Testis (tissue), 3 donors: ENCODE data around the gene SLC7A7. TPM values are rescaled to one million over a fixed set of nuclear protein-coding genes. Genes with fewer than 3 reads are reported as not detected.
"Not testable (repeated sequence)": the region's sequence is repeated elsewhere in the genome, so short reads cannot be mapped to it uniquely, and the experiment has no call there.

Experiments used
- DNase-seq: peaks from one replicate; pipeline ENCODE4 v3.0.0-alpha.2; 2019
- H3K27ac ChIP-seq, 2 donors: fragments of 200-600 bp; sonication (generic); one replicate each; pipeline ENCODE4 v1.5.1; 2019
- H3K27me3 ChIP-seq: fragments of 200-600 bp; sonication (generic); one replicate; pipeline ENCODE4 v1.5.1; 2019
- H3K36me3 ChIP-seq: fragments of 200-600 bp; sonication (generic); one replicate; pipeline ENCODE4 v1.5.1; 2017; ENCODE audit warnings: low read depth; ENCODE audit errors: missing control alignments
- H3K4me1 ChIP-seq: fragments of 200-600 bp; sonication (generic); one replicate; pipeline ENCODE4 v1.5.1; 2019
- H3K4me3 ChIP-seq, 2 donors: fragments of 200-600 bp; sonication (generic); one replicate each; pipeline ENCODE4 v1.5.1; 2017 to 2019
- H3K9me3 ChIP-seq: fragments of 200-600 bp; sonication (generic); one replicate; pipeline ENCODE4 v1.5.1; 2017
- POLR2A ChIP-seq: fragments of 450-650 bp; IDR thresholded peaks from one replicate; pipeline ENCODE4 v1.6.1; 2017; ENCODE audit warnings: antibody characterized with exemption, mild to moderate bottlenecking, moderate library complexity
- WGBS, 2 donors: methylation state at CpG; one replicate each; pipeline ENCODE4 v1.1.5; 2018; 5-methylcytosine and 5-hydroxymethylcytosine counted together
- intact Hi-C: fragments of 100-400 bp; cut with DNase I; formaldehyde crosslinking; loops from one replicate; pipeline ENCODE4 v1.15.1; 2023; ENCODE audit warnings: low total_unique reads
- polyA plus RNA-seq: library from polyadenylated mRNA; stranded (reverse); fragments of 350-450 nt; fragmentation: Illumina TruSeq; extraction: RNeasy Lipid Tissue Mini Kit (QIAGEN cat#74804); gene quantifications from one replicate; pipeline ENCODE4 v1.2.3, GENCODE V29; 2014; ENCODE audit warnings: low read depth, low replicate concordance; ENCODE audit not compliant: insufficient read depth
- total RNA-seq, 2 donors: library from RNA; depleted of rRNA; stranded (reverse); fragments of >200 nt; gene quantifications; one replicate each; pipeline ENCODE4 v1.2.3, GENCODE V29; 2016
- TF ChIP-seq, protein P1 (sequence below), 3 experiments: fragments of 450-650 bp in 2 of 3; fragments of 200-600 bp in 1 of 3; sonication (generic) in 1 of 3; IDR thresholded peaks; one replicate each; pipeline ENCODE4 v1.5.1; 2016 to 2019; ENCODE audit warnings: antibody characterized with exemption in 3 of 3, mild to moderate bottlenecking in 2 of 3, moderate library complexity in 1 of 3

SLC7A7 gene
- total and polyA plus RNA-seq, 3 donors from 2014 or later: 22.2 to 77.1 (median 34.7) TPM

DNA sequence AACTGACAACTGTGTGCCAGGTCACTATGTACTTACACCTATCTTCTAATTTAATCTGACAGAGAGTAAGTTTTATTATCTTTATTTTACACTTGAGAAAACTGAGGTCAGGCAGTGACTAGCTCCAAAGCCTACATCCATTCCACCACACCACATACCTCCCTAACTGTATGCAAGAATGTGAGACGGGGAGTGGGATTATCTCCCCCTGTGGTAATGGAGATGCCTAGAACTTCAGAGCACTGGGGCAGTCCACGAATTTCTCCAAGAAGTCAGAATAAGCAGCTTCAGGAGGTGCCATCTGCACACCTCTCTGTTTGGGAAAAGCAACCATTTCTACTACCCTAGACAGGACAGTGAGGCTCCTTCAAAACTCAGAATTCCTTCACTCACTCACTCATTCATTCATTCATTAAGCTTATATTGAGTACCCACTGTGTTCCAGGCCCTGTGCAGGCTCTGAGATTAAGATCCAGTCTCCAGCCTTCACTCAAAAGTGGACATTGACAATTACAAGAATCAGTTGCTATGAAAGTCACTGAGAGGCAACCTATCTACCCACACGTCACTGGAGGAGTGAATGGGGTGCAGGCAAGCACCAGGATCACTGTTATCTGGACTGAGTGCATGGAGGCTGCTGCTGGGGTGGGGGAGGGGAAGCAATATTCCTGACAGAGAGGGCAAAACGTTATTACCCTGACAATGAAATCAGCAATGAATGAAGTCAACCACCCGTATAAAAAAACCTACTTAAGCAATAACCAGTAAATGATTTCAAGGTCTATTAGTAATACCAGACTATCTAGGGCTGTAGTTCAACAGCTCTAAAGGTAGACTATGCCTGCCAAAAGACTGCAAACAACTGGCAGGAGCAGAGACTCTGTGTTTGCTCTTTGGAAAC is 18.0 kb downstream of the SLC7A7 start:
- no peaks in the 10 kb centered on the region for H3K27me3 ChIP-seq
- H3K27ac ChIP-seq: no peak overlapping the region
- H3K9me3 ChIP-seq: no peaks in the 10 kb centered on the region
- intact Hi-C loops: no loop called here
- no peak for DNase-seq
- WGBS, 2 donors: 46 to 56% methylated on average over 5 of the region's 5 CpGs
- no peaks in the 10 kb centered on the region for H3K36me3 ChIP-seq
- TF ChIP-seq POLR2A: no peak
- TF ChIP-seq, protein P1, sequence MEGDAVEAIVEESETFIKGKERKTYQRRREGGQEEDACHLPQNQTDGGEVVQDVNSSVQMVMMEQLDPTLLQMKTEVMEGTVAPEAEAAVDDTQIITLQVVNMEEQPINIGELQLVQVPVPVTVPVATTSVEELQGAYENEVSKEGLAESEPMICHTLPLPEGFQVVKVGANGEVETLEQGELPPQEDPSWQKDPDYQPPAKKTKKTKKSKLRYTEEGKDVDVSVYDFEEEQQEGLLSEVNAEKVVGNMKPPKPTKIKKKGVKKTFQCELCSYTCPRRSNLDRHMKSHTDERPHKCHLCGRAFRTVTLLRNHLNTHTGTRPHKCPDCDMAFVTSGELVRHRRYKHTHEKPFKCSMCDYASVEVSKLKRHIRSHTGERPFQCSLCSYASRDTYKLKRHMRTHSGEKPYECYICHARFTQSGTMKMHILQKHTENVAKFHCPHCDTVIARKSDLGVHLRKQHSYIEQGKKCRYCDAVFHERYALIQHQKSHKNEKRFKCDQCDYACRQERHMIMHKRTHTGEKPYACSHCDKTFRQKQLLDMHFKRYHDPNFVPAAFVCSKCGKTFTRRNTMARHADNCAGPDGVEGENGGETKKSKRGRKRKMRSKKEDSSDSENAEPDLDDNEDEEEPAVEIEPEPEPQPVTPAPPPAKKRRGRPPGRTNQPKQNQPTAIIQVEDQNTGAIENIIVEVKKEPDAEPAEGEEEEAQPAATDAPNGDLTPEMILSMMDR (IDR thresholded peaks at IDR 0.05): no peak
- H3K4me3 ChIP-seq: no peak overlapping the region
- H3K4me1 ChIP-seq: no peaks in the 10 kb centered on the region

DNA sequence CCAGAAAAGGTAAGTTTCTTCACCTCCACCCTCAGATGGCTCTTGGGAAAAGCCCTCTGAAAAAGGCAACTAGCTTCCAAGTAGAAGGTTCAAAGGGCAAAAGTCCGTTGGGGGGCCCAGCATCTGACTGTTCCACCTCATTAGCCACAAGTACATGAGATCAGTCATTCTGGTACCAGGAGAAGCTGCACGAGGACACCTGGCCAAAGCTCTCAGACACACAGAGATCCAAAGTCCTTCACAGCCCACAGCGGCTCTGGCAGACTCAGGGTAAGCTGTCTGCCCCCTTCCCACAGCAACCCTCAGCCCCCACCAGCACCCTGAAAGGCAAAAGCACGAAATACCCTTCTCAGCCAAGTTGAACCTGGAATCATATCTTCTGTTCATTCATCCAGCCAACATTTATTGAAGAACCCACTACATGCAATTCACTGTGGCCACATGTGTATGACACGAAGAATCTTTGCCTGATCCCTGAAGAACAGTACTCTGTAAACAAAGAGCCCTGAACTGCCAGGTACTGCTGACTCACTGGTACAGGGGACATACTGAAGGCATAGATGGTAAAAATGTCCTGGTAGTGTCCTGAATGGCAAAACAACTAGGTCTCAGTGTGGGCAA is 19.0 kb downstream of the SLC7A7 start:
- no peaks in the 10 kb centered on the region for H3K36me3 ChIP-seq
- WGBS, 2 donors: 66 to 74% methylated on average over 5 of the region's 5 CpGs
- DNase-seq: no peak
- intact Hi-C loops: no loop called here
- no peak overlapping the region for H3K27ac ChIP-seq
- H3K4me1 ChIP-seq: no peaks in the 10 kb centered on the region
- no peaks in the 10 kb centered on the region for H3K27me3 ChIP-seq
- H3K9me3 ChIP-seq: no peaks in the 10 kb centered on the region
- H3K4me3 ChIP-seq: no peak overlapping the region
- TF ChIP-seq, protein P1 (IDR thresholded peaks at IDR 0.05): no peak
- no peak for TF ChIP-seq POLR2A

DNA sequence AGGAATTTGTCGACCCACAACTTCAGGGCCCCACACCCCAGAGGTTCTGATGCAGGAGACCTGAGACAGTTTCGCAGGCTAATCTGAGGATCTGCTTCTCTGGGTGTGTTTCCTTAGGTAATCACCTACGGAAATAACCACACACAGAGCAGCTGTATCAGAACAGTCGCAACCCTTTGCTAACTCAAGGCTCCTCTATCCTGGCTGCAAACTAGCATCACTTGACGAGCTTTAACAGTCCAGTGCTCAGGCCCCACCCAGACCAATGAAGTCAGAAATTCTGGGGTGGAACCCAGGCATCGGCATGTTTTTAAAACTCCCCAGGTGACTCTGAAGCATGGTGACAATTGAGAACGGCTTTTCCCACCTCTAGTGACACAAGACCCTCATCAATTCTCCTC is 20.7 kb downstream of the SLC7A7 start:
- H3K4me1 ChIP-seq: no peaks in the 10 kb centered on the region
- no peak overlapping the region for H3K27ac ChIP-seq
- intact Hi-C loops: no loop called here
- H3K27me3 ChIP-seq: no peaks in the 10 kb centered on the region
- DNase-seq: no peak
- H3K9me3 ChIP-seq: no peaks in the 10 kb centered on the region
- H3K4me3 ChIP-seq: no peak overlapping the region
- 81 to 97% methylated on average over 6 to 7 of the region's 7 CpGs for WGBS, 2 donors
- H3K36me3 ChIP-seq: no peaks in the 10 kb centered on the region
- TF ChIP-seq, protein P1 (IDR thresholded peaks at IDR 0.05): no peak
- TF ChIP-seq POLR2A: no peak

DNA sequence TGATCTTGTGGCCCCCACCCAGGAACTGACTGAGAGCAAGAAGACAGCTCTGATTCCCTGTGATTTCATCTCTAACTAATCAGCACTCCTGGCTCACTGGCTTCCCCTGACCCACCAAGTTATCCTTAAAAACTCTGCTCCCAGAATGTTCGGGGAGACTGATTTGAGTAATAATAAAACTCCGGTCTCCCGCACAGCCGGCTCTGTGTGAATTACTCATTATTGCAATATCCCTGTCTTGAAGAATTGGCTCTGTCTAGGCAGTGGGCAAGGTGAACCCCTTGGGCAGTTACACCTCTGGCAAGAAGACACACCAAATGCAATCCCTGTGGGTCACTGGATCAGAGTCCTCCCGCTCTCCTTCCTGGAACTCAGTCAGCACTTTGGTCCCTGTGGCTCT is 21.3 kb downstream of the SLC7A7 start:
- no peak overlapping the region for H3K4me3 ChIP-seq
- 66 to 75% methylated on average over 4 to 5 of the region's 5 CpGs for WGBS, 2 donors
- no peaks in the 10 kb centered on the region for H3K36me3 ChIP-seq
- intact Hi-C loops: no loop called here
- no peak for DNase-seq
- no peaks in the 10 kb centered on the region for H3K27me3 ChIP-seq
- TF ChIP-seq POLR2A: no peak
- TF ChIP-seq, protein P1 (IDR thresholded peaks at IDR 0.05): no peak
- H3K27ac ChIP-seq: no peak overlapping the region
- no peaks in the 10 kb centered on the region for H3K4me1 ChIP-seq
- no peaks in the 10 kb centered on the region for H3K9me3 ChIP-seq

DNA sequence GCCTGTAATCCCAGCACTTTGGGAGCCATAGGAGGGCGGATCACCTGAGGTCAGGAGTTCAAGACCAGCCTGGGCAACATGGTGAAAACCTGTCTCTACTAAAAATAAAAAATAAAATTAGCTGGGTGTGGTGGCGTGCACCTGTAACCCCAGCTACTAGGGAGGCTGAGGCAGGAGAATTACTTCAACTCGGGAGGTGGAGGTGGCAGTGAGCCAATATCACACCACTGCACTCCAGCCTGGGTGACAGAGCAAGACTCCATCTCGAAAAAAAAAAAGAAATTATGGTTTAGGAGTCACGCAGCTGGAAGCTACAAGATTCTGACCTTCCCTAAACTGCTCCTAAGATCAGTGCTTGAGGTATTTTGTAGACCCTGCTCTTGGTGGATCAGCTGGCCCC is 21.7 kb downstream of the SLC7A7 start:
- intact Hi-C loops, H3K27me3 ChIP-seq, H3K9me3 ChIP-seq, H3K4me3 ChIP-seq, H3K36me3 ChIP-seq, H3K4me1 ChIP-seq, DNase-seq, H3K27ac ChIP-seq: not testable (repeated sequence)
- WGBS, 2 donors: 88 to 89% methylated on average over 5 of the region's 5 CpGs
